Activated gamma-delta T cell treated with Interleukin-2 at 50 U/mL for 16 hours (primary cell): ENCODE measurements around the gene ETNK2.

Source experiments
- DNase-seq: peaks from one replicate; pipeline ENCODE4 v3.0.0-alpha.2; 2020

Gene ETNK2

DNA sequence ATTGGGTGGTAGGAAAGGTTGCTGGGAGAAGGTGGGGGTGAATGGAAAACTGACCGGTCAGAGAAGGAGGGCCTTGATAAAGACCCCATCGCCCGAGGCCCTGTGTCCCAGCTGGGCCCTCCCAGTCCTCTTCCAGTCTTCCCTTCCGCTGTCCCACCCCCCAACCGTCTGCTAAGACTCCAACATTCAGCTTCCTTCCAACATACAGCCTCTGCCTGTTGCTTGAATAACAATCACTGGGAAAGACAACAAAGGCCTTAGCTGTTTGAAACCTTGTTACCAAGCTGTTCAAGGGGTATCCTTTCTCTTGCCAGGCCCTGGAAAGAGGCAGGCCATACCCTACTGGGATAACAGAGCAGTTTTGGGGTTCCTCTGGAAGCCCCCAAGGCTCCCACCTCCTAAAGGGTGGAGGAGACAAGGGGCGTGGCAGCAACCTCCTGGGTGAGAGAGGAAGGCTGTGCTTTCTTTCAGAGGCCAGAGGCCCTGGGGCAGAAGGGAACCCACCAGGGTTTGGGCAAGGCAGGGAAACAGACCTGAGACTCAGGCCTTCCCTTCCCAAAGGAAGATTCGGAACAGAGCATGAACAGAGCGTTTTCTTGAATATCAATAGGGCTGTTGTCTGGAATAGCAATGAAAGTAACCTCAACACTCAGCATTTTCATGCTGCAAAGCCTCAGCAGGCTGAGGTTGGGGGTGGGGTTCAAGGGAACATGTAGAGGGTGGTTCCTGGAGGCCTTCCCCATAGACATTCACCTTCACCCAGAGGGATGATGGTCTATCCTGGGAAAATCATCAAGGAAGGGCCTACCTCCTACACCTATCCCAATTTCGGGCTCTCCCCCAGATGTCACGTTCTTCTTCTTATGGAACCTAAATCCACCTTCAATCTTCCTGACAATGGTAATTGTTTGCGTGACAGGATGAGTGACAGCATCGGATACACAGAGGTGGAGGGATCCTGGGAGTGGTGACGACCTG is 4.1 kb downstream of the ETNK2 start:
- no peak for DNase-seq

DNA sequence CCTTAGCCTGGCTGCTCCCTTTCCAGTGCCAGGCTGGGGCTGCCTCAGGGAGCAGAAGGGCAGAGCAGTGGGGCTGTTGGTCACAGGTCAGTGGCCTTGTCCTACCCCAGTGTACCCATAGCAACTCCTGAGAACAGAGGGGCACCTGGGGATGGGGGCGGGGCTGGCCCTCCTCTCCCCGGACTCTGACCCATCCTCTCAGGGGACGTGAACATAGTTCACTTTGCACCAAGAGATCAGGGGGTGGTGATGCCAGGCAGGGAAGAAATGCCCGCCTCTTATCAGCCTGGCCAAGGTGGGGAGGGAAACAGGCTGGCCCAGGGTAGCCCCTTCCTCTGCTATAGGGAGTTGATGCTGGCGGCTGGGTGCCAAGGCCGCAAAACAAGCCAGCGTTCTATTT is 4.9 kb downstream of the ETNK2 start:
- DNase-seq = no peak

DNA sequence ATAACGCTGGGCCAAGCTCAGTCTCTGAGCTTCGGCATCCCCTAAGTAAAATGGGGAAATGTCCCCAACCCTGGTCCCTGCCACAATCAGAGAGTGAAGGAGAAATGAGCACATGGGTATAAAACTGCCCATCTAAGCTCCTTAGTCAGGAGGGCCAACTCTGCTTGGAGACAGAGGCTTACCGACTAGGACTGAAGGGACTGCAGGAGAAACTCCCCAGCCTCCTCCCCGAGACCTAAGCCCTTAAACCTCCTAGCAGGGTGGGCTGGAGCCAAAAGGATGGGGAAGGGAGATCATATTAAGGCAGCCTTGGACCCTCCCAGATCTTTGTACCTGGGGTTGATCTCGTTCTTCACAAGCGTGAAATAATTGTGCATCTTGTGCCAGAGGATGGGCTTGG is 5.5 kb downstream of the ETNK2 start:
- DNase-seq = no peak

DNA sequence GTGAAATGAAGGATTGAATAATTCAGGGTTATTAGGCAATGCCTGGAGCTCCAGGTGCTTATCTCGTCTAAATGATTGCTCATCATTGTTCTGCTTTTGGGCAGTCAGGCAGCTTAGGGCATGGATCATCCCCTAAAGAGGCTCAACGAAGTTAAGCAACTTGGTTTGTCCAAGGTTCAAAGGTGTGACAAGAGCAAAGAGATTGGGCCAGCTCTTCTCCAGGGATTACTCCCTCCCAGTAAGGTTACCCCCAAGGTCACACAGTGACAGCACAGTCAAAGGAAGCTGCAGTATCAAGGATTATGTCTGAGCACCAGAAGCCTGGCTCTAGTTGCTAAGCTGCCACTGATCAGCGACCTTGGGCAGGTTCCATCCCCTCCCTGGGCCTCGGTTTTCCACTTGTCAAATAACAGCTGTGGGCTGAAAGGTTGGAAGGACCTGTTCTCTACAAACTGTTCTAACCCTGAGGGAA is 6.8 kb downstream of the ETNK2 start:
- DNase-seq = no peak

- DNase-seq = no peak
Observed at GRCh38 chr1:204143276-204144041, 8.4 kb downstream of the ETNK2 start.

DNA sequence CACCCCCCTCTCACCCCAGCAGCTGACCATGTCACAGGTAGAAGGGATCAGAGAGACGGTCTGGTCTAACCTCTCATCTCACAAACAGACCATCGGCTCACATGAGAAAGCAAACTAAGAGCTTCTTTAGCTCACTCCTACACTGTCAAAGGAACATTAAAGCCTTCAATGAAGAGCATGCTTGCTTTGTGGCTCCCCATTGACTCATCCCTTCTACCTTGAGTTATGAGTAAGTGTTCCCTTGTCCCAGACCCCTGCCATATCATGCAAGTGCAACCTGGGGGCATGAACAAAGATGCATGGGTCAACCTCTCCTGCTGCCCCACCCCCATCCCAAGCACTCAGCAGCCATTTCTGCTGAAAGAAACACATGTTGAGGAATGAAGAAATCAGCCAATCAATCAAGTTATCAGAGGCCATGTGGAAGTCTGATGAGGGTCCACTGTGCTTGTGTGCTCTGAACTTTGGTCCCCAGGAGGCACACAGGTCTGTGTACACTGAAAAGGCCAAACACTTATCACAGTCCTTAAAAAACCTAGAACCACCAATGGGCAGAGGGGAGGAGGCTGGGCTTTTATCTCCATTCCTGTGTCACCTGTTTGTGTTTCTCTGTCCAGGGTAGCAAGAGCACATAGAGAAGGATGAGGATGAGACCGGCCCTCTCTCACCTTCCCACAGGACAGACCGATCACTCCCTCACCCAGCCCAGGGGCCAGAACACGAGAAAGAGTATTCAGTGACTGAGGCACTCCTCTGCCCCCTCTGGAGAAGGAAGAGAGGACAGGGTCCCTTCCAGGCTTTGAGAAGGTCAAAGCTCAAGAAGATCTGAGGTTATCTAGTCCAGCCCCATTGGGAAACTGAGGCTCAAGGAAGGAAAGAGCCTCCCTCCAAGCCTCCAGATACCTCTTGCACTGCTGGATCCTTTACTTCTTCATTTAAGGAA is 9.5 kb downstream of the ETNK2 start:
- no peak for DNase-seq

GRCh38 chr1:204141131-204141530 is 10.7 kb downstream of the ETNK2 start:
- DNase-seq = no peak

- DNase-seq = no peak
Observed at GRCh38 chr1:204139952-204140351, 11.9 kb downstream of the ETNK2 start.

DNA sequence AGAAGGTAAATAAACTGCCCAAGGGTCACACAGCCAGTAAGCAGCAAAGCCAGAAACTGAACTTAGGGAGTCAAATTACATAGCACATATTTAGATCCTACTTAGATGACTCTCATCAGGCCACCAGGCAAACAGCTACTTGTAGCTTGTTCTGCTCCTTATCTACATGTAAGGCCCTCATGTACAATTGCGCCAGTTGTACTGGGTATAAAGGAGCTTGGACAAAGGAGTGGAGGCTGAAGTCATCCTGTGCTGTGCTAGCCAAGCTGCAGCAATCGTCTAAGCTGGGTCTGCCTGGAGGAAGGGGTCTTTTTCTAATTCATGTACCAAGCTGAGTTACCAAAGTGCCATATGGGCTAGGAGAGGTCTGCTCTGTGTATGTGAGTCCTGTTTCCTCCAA is 12.8 kb downstream of the ETNK2 start:
- no peak for DNase-seq

- no peak for DNase-seq
Observed at GRCh38 chr1:204136814-204137213, 15.0 kb downstream of the ETNK2 start.

GRCh38 chr1:204134103-204134502 is 17.7 kb downstream of the ETNK2 start:
- DNase-seq = no peak

DNA sequence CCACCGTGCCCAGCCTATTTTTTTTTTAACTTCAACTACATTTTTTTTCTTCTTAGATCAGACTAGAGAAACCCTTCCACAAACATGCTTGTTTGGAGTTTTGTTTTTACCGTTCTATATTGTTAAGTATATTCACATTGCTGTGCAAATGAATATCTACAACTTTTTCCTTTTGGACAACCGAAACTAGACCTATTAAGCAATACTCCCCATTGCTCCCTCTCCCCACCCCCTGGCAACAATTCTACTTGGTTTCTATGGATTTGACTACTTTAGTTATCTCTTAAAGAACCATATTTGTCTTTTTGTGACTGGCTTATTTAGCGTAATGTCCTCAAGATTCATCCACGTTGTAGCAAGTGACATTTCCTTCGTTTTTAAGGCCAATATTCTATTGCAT is 19.1 kb downstream of the ETNK2 start:
- DNase-seq = no peak

DNA sequence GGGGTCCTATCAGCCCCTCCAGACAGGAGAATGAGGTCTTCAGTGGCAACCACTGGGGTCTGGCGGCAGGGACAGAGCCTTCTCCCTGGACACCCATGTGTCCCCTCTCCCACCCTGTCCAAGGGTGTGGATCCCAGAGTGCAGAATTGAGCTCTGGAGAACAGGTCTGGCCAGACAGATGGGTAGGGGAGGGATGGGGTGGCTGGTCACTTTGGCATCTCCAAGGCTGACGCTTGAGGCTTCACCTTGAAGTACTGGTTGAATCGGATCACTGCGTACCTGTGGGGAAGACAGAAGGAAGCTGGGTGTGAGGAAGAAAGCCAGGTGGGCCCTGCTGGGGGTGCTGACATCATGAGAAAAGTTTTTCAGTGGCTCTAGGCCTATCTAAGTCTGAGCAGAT is 19.9 kb downstream of the ETNK2 start:
- no peak for DNase-seq

GRCh38 chr1:204130981-204131892 is 20.6 kb downstream of the ETNK2 start:
- no peak for DNase-seq

DNA sequence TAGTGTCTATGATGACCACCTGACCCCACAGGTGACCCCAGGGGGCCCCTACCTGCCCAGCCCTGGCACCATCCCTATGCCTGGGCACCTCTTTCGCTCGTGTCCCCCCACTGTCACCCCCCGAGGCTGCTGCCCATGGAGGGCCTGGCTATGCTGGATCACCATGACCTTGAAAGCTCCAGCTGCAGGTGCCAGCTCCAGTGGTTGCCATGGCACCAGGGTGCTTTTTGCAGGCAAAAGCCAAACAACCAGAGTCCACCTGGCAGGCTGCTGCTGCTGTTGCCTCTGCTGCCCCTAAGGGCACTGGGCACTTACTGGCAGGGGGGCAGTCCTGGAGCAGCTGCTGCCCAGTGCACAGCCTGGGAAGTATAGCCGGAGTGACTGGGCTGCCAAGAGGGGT is 21.7 kb downstream of the ETNK2 start:
- DNase-seq = no peak

DNA sequence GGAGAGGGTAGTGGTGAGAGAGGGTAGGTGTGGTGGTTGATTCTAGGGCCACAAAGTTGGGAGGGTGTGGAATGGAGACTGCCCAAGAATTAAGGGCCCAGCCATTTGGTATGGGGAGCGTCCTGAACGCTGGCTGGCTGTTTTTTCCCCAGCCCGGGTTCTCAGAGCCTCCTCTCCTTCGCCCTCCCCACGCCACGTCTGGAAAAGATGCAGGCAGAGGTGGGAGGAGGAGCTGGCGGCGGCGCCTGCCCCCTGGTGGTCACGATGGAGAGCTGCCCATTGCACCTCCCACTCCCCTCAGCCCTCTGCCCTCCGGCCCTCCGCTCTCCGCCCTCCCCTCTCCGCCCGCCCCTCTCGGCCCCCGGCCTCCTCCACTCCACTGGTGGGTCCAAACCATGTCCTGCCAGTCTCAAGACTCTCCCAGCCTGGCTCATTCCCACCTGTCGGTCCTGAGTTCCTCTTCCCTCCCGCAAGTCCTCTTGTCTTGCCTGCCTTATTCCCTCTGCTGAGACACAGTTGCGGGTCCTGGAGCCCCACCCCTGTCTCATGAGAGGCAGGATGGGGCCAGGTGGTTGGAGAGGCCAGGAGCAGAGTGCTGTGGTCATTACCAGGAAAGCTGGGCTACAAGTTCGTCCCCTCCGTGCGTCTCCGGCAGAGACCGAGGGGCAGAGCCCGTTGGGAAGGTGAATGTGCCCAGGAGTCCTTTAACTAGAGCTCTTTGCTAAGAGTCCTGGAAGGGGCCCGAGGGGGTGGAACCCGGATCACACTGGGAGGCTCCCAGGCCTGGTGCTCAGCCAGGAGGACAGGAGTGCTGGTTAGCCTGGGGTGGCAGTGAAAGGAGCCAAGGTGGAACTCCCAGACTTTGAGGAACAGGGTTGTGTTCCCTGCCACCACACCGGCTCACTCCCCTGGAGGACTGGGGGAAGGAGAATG is 22.6 kb downstream of the ETNK2 start:
- DNase-seq = peak; percentile 55

- no peak for DNase-seq
Observed at GRCh38 chr1:204128464-204128963, 23.3 kb downstream of the ETNK2 start.

DNA sequence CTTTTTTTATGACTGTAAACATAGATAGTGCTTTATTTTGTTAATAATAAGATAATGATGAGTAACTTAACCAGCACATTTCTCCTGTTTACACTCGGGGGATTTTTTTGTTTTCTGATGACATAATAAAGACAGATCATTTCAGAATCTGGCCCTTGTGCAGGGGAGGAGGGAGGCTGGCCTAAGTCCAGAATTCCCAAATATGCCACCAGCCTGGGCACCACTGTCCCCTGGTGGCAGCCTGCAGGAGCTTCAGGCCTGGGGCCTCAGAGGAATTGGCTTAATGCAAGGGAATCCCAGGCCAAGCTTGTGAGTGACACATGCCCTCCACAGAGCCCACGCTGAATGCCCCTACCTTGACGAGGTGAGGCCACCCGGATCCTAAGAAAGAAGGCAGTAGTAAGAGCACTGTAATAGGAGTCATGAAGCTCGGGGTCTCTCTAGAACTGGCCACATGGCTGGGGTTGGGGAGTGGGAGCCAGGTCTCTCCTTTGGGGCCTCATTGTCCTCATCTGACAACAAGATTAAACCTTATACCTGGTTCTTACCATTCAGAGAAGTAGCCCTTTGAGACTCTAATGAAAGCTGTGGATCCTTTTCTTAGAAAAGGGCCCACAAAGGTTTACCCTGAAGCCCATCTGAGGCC is 24.1 kb downstream of the ETNK2 start:
- no peak for DNase-seq

DNA sequence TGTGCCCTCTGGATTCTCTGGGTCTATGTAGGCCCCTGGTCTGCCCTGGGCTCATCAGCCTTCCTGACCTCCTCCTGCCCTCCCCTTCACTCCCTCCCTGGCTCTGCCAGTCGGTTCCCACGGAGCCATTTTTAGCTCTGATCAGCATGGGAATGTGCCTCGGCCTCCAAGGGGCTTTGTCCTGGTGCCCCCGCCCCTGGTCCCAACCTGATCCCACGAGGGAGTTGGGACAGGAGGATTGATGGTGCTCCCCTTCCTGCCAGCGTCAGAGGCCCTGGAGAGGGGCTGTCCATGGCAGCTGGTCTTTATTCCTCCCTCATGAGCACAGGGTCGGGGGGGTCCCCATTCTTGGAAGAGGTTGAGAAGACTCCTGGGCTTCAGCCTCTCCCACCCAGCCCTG is 24.9 kb downstream of the ETNK2 start:
- DNase-seq = no peak

DNA sequence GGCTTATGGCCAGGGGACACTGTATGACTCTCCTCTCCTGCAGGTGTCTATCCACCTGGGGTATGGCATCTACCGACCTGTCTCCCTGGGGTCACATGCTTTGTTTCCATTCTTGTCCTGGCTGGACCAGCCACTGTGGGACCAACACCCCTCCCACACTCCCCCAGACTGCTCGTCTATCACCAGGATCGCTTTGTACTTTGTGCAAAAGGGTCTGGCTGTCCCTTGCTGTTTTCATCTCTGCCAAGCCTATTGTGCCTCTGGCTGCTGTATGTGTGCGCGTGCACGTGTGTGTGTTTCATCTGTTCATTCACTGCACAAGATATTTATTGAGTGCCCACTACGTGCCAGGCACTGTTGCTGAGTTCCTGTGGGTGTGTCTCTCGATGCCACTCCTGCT is 25.5 kb downstream of the ETNK2 start:
- DNase-seq = no peak
